Breast epithelium (tissue), 4 donors: Measurements from ENCODE around the gene CCNL1. TPM values are rescaled to one million over a fixed set of nuclear protein-coding genes. Genes with fewer than 3 reads are reported as not detected.
"Not testable (repeated sequence)": the region's sequence is repeated elsewhere in the genome, so short reads cannot be mapped to it uniquely, and the experiment has no call there.

Source experiments
- DNase-seq, 2 donors: peaks; one replicate each; pipeline ENCODE4 v3.0.0-alpha.2; 2019; ENCODE audit warnings: low spot score in 2 of 2
- H3K27ac ChIP-seq, 2 donors: fragments of 200-600 bp; sonication (generic) in 1 of 2; one replicate each; pipeline ENCODE4 v1.5.1; 2016 to 2019; ENCODE audit warnings: mild to moderate bottlenecking in 1 of 2
- H3K27me3 ChIP-seq, 2 donors: fragments of 200-600 bp; sonication (generic) in 1 of 2; one replicate each; pipeline versions ENCODE4 v1.5.1 to v1.6.0; 2017 to 2019; ENCODE audit warnings: control low read depth in 1 of 2, mild to moderate bottlenecking in 1 of 2
- H3K36me3 ChIP-seq: fragments of 200-600 bp; one replicate; pipeline ENCODE4 v1.5.1; 2019
- H3K4me1 ChIP-seq, 2 donors: fragments of 200-600 bp; sonication (generic); one replicate each; pipeline ENCODE4 v1.5.1; 2016 to 2019; ENCODE audit warnings: control low read depth in 1 of 2
- H3K4me3 ChIP-seq, 3 donors: fragments of 200-600 bp; sonication (generic); 1 replicate in 2 of 3; 2 replicates in 1 of 3; pipeline ENCODE4 v1.5.1; 2016 to 2019; ENCODE audit warnings: mild to moderate bottlenecking in 3 of 3, moderate library complexity in 2 of 3
- H3K9me3 ChIP-seq, 2 donors: fragments of 200-600 bp; sonication (generic) in 1 of 2; one replicate each; pipeline ENCODE4 v1.5.1; 2016 to 2019; ENCODE audit warnings: control low read depth in 1 of 2
- CTCF ChIP-seq, 3 donors: fragments of 450-650 bp; IDR thresholded peaks; one replicate each; pipeline ENCODE4 v1.5.1; 2016 to 2017; ENCODE audit warnings: antibody characterized with exemption in 3 of 3, mild to moderate bottlenecking in 3 of 3, moderate library complexity in 3 of 3
- POLR2A ChIP-seq: fragments of 450-650 bp; IDR thresholded peaks from one replicate; pipeline ENCODE4 v1.6.1; 2016; ENCODE audit warnings: antibody characterized with exemption, mild to moderate bottlenecking, moderate library complexity
- POLR2AphosphoS5 ChIP-seq, 3 donors: sonication (generic); formaldehyde crosslinking; IDR thresholded peaks; one replicate each; pipeline ENCODE4 v1.6.1; 2017; ENCODE audit warnings: antibody characterized with exemption in 3 of 3
- intact Hi-C: fragments of 100-400 bp; cut with DNase I; formaldehyde crosslinking; loops from one replicate; pipeline ENCODE4 v1.15.1; 2023; ENCODE audit warnings: low total_unique reads
- total RNA-seq, 3 donors: library from RNA; depleted of rRNA; stranded (reverse); fragments of >200 nt; gene quantifications; one replicate each; pipeline ENCODE4 v1.1.0, GENCODE V29; 2016

CCNL1 gene
- total RNA-seq, 3 donors from 2014 or later = 270 to 573 (median 300) TPM

GRCh38 chr3:157179365-157179803, 19.4 kb upstream of the CCNL1 start:
- Histone ChIP-seq H3K36me3 (no peaks in the 10 kb centered on the region), H3K27ac (no peak overlapping the region), H3K27me3 (no peaks in the 10 kb centered on the region), H3K9me3 (no peaks in the 10 kb centered on the region), H3K4me1 (peaks cover 0 to 10% of the 10 kb centered on the region in 2 donors), H3K4me3 (no peak overlapping the region)
- intact Hi-C loops = no loop called here
- TF ChIP-seq POLR2A = no peak
- no peak for TF ChIP-seq CTCF (IDR thresholded peaks at IDR 0.05)
- TF ChIP-seq POLR2AphosphoS5 (IDR thresholded peaks at IDR 0.05) = no peak
- DNase-seq = no peak

- H3K4me3 ChIP-seq, intact Hi-C loops, H3K27me3 ChIP-seq, H3K27ac ChIP-seq, H3K36me3 ChIP-seq, H3K4me1 ChIP-seq, DNase-seq, H3K9me3 ChIP-seq: not testable (repeated sequence)
These were observed 18.8 kb upstream of the CCNL1 start for GRCh38 chr3:157178503-157179364.

- intact Hi-C loops, H3K27me3 ChIP-seq, H3K36me3 ChIP-seq, DNase-seq, H3K4me3 ChIP-seq, H3K4me1 ChIP-seq, H3K27ac ChIP-seq, H3K9me3 ChIP-seq: not testable (repeated sequence)
These were observed 18.0 kb upstream of the CCNL1 start for GRCh38 chr3:157177801-157178453.

GRCh38 chr3:157176934-157177333, 17.0 kb upstream of the CCNL1 start:
- Histone ChIP-seq H3K36me3 (no peaks in the 10 kb centered on the region), H3K27ac (no peak overlapping the region), H3K9me3 (no peaks in the 10 kb centered on the region), H3K27me3 (no peaks in the 10 kb centered on the region), H3K4me1 (peaks cover 0 to 10% of the 10 kb centered on the region in 2 donors), H3K4me3 (no peak overlapping the region)
- no peak for DNase-seq
- intact Hi-C loops = no loop called here
- TF ChIP-seq POLR2A (no peak), POLR2AphosphoS5 (IDR thresholded peaks at IDR 0.05) (no peak)

- Histone ChIP-seq H3K4me1 (peaks cover 0 to 10% of the 10 kb centered on the region in 2 donors), H3K27ac (peak overlapping the region; percentile 98 to 100), H3K4me3 (peak overlapping the region; percentile 54 to 77 (median 64)), H3K36me3 (no peaks in the 10 kb centered on the region), H3K9me3 (no peaks in the 10 kb centered on the region), H3K27me3 (no peaks in the 10 kb centered on the region)
- intact Hi-C loops = loop anchor here (2.0 kb wide), 1 partner anchor 15 kb away; the partner anchor contains the start of gene CCNL1
- DNase-seq = peak in 1 of 2 donors; percentile 57
- TF ChIP-seq CTCF (IDR thresholded peaks at IDR 0.05) (no peak), POLR2AphosphoS5 (IDR thresholded peaks at IDR 0.05) (no peak), POLR2A (no peak)
These were observed 16.0 kb upstream of the CCNL1 start for GRCh38 chr3:157175691-157176507.

GRCh38 chr3:157174649-157175498, 14.9 kb upstream of the CCNL1 start:
- H3K9me3 ChIP-seq = no peaks in the 10 kb centered on the region
- no peaks in the 10 kb centered on the region for H3K27me3 ChIP-seq
- TF ChIP-seq POLR2A = peak; percentile 96
- TF ChIP-seq POLR2AphosphoS5 (IDR thresholded peaks at IDR 0.05) = peak; percentile 99 to 100 (median 99)
- TF ChIP-seq CTCF (IDR thresholded peaks at IDR 0.05) = no peak
- no peaks in the 10 kb centered on the region for H3K36me3 ChIP-seq
- peaks cover 0 to 10% of the 10 kb centered on the region in 2 donors for H3K4me1 ChIP-seq
- intact Hi-C loops = loop anchor here (2.0 kb wide), 1 partner anchor 14 kb away; the partner anchor contains the start of gene CCNL1
- DNase-seq = peak; percentile 98
- H3K4me3 ChIP-seq = peak overlapping the region; percentile 54 to 77 (median 64)
- H3K27ac ChIP-seq = peak overlapping the region; percentile 98 to 100
